Osteoblast (primary cell): Measurements from ENCODE around the gene AGBL5. TPM values are rescaled to one million over a fixed set of nuclear protein-coding genes. Genes with fewer than 3 reads are reported as not detected.

Source experiments
- DNase-seq: peaks from one replicate; pipeline ENCODE4 v3.0.0; 2011; ENCODE audit warnings: low spot score, mixed read lengths; ENCODE audit not compliant: insufficient read length; ENCODE audit errors: missing footprints
- H2AFZ ChIP-seq: 2 replicates; pipeline ENCODE4 v1.6.0; 2011; ENCODE audit warnings: mild to moderate bottlenecking, low read length
- H3K27ac ChIP-seq: 2 replicates; pipeline ENCODE4 v1.5.1; 2011; ENCODE audit warnings: mild to moderate bottlenecking, low read depth, low read length, moderate library complexity
- H3K27me3 ChIP-seq: 2 replicates; pipeline ENCODE4 v1.6.0; 2012; ENCODE audit warnings: mild to moderate bottlenecking, control low read depth, inconsistent platforms, low read length, moderate library complexity; ENCODE audit not compliant: insufficient read depth
- H3K36me3 ChIP-seq: 2 replicates; pipeline ENCODE4 v1.5.1; 2011; ENCODE audit warnings: mild to moderate bottlenecking, low read length, control low read depth, moderate library complexity; ENCODE audit not compliant: insufficient read depth
- H3K4me1 ChIP-seq: 2 replicates; pipeline ENCODE4 v1.5.1; 2011; ENCODE audit warnings: mild to moderate bottlenecking, low read length, control low read depth, moderate library complexity; ENCODE audit not compliant: insufficient read depth
- H3K4me2 ChIP-seq: 2 replicates; pipeline ENCODE4 v1.6.0; 2011; ENCODE audit warnings: mild to moderate bottlenecking, low read length; ENCODE audit not compliant: insufficient read depth
- H3K4me3 ChIP-seq: fragments of 200-600 bp; sonication (generic); 3 replicates; pipeline ENCODE4 v1.5.1; 2012; ENCODE audit warnings: mild to moderate bottlenecking, low read length, inconsistent platforms; ENCODE audit not compliant: insufficient read depth
- H3K79me2 ChIP-seq: 2 replicates; pipeline ENCODE4 v1.6.0; 2012; ENCODE audit warnings: mild to moderate bottlenecking, low read length, control low read depth, inconsistent platforms; ENCODE audit not compliant: insufficient read depth
- H3K9me3 ChIP-seq: 2 replicates; pipeline ENCODE4 v1.5.1; 2011; ENCODE audit warnings: low read depth, low read length, control low read depth
- H4K20me1 ChIP-seq: 2 replicates; pipeline ENCODE4 v1.6.0; 2012; ENCODE audit warnings: mild to moderate bottlenecking, low read length, control low read depth; ENCODE audit not compliant: insufficient read depth
- total RNA-seq: library from RNA; depleted of rRNA; stranded (reverse); fragments of >200 nt; gene quantifications from 2 replicates; pipeline ENCODE4 v1.2.3, GENCODE V29; 2012
- TF ChIP-seq, protein P1 (sequence below): IDR thresholded peaks from 2 replicates; pipeline ENCODE4 v1.5.1; 2011; ENCODE audit warnings: mild to moderate bottlenecking, low read depth, low read length, moderate library complexity; ENCODE audit errors: extremely low read depth

The AGBL5 gene
- total RNA-seq, 1 donor, result 24.6 TPM

DNA sequence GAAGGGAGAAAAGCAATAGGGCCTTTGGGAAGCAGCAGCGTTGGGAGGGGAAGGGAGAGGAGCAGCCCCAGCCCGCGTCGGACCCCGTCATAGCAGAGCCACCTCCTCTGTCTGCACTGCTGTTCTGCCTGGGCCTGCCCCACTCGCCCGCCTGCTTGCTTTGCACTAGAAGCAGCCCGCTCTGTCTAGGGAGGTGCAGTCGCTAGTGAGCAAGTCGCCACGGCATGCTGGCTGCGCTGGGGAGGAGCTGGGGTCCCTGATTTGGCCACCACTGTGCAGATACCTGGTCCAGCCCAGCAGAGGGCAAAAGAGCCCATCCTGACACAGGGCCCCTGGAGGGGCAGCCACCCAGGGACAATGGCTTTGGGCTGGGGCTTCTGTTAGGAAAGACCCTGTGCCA, 26.7 kb upstream of the AGBL5 start:
- DNase-seq, result peak; percentile 37
- H3K9me3 ChIP-seq, result no peaks in the 10 kb centered on the region
- H3K27me3 ChIP-seq, result no peaks in the 10 kb centered on the region
- no peak overlapping the region for H3K4me3 ChIP-seq
- peaks cover 38% of the 10 kb centered on the region for H4K20me1 ChIP-seq
- H2AFZ ChIP-seq, result no peak overlapping the region
- H3K4me1 ChIP-seq, result peaks cover 12% of the 10 kb centered on the region
- H3K36me3 ChIP-seq, result peaks cover 17% of the 10 kb centered on the region
- no peak overlapping the region for H3K27ac ChIP-seq
- H3K79me2 ChIP-seq, result peaks cover 14% of the 10 kb centered on the region
- H3K4me2 ChIP-seq, result no peak overlapping the region
- TF ChIP-seq, protein P1, sequence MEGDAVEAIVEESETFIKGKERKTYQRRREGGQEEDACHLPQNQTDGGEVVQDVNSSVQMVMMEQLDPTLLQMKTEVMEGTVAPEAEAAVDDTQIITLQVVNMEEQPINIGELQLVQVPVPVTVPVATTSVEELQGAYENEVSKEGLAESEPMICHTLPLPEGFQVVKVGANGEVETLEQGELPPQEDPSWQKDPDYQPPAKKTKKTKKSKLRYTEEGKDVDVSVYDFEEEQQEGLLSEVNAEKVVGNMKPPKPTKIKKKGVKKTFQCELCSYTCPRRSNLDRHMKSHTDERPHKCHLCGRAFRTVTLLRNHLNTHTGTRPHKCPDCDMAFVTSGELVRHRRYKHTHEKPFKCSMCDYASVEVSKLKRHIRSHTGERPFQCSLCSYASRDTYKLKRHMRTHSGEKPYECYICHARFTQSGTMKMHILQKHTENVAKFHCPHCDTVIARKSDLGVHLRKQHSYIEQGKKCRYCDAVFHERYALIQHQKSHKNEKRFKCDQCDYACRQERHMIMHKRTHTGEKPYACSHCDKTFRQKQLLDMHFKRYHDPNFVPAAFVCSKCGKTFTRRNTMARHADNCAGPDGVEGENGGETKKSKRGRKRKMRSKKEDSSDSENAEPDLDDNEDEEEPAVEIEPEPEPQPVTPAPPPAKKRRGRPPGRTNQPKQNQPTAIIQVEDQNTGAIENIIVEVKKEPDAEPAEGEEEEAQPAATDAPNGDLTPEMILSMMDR, result no peak

DNA sequence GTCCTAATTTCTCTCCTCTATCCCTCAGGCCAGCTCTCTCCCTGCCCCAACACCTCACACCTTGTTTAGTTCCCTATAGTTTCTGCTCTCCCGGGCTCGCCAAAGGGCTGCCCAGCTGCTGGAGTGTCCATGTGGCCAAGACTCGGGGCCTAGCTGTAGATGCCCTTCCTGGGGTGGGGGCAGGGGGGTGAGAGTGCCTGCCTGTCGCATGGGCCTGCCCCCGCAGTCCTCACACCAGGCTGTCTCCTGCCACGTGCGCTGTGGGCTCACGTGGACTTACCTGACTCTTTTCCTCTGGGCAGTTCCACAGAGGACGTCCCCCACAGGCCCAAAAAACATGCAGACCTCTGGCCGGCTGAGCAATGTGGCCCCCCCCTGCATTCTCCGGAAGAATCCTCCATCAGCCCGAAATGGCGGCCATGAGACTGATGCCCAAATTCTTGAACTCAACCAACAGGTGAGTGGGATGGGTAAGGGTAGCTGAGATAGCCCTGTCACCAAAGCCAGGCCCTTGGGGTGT, 26.1 kb upstream of the AGBL5 start:
- Histone ChIP-seq H3K79me2 (peaks cover 17% of the 10 kb centered on the region), H3K9me3 (no peaks in the 10 kb centered on the region), H3K36me3 (peaks cover 17% of the 10 kb centered on the region), H3K27me3 (no peaks in the 10 kb centered on the region), H3K4me3 (no peak overlapping the region), H3K4me2 (no peak overlapping the region), H4K20me1 (peaks cover 33% of the 10 kb centered on the region), H2AFZ (no peak overlapping the region), H3K4me1 (peaks cover 10% of the 10 kb centered on the region), H3K27ac (no peak overlapping the region)
- peak; percentile 72 for DNase-seq
- TF ChIP-seq, protein P1, result no peak

DNA sequence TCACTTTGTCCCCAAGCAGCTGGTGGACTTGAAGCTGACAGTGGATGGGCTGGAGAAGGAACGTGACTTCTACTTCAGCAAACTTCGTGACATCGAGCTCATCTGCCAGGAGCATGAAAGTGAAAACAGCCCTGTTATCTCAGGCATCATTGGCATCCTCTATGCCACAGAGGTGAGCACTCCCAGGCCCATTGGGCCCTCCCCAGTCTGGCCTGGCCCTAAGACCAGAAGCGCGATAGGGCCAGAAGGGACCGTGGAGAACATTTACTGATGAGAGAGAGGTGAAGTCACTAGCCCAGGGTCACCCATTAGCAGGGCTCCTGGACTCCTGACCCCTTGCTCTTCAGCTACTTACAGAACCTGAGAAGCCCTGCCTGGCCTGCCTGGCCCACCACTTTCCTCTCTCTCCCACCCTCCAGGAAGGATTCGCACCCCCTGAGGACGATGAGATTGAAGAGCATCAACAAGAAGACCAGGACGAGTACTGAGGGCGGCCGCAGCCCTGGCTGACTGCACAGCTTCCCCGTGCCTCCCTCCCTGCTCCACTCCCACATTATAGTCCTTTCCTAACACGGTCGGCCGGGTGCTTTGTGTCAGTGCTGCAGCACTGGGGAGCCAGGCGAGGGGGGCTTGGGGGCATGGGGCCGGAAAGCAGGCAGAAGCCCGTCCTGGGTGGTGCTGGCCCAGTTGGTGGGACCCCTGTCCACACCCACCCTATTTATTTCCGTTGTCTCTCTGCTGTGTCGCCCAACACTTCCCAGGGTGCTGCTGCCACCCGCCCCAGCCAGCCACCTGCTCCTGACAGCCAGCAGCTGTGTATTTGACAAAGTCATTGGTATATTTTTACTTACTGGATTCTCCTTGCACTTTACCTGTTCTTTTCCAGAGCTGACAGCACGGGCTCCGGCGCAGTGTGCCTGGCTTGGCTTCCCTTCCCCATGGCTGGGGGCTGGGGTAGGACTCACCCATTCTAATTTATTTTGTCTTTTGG, 25.3 kb upstream of the AGBL5 start:
- DNase-seq, result peak; percentile 75

More for the DNA sequence above, 25.3 kb upstream of the AGBL5 start:
- Histone ChIP-seq H3K36me3 (peaks cover 17% of the 10 kb centered on the region), H3K79me2 (peaks cover 20% of the 10 kb centered on the region), H3K4me2 (no peak overlapping the region), H3K27me3 (no peaks in the 10 kb centered on the region), H3K4me3 (no peak overlapping the region), H3K9me3 (no peaks in the 10 kb centered on the region), H2AFZ (no peak overlapping the region), H4K20me1 (peaks cover 25% of the 10 kb centered on the region), H3K4me1 (peaks cover 4% of the 10 kb centered on the region), H3K27ac (no peak overlapping the region)
- TF ChIP-seq, protein P1, result no peak
